ENCODE measurements around the gene TK2.

TK2 gene

GRCh38 chr16:66551348-66551759 is 1.4 kb upstream of the TK2 start:
- DNase-seq (ENCODE audit: low spot score) = no peak
- no peak overlapping the region for H3K18ac ChIP-seq (ENCODE audit: low read length)
- peaks cover 8 to 11% of the 10 kb centered on the region in 2 donors for H3K4me1 ChIP-seq (ENCODE audit: control insufficient read depth in 2 of 2, insufficient read depth in 1 of 2, low read depth in 1 of 2, low read length in 2 of 2)
- H4K8ac ChIP-seq (ENCODE audit: low read depth, low read length) = no peak overlapping the region
- H2BK15ac ChIP-seq (ENCODE audit: low read length) = no peak overlapping the region
- no peak overlapping the region for H3K27ac ChIP-seq (replicated peaks; ENCODE audit: low read length)
- H2BK120ac ChIP-seq (ENCODE audit: low read depth, low read length) = no peak overlapping the region
- no peak overlapping the region for H3K4ac ChIP-seq (ENCODE audit: low read length)
- no peak overlapping the region for H3K4me3 ChIP-seq (ENCODE audit: low read length in 2 of 2)
- H2AFZ ChIP-seq (ENCODE audit: low read length) = no peak overlapping the region
- H2AK5ac ChIP-seq (ENCODE audit: low read depth, low read length) = no peak overlapping the region
- no CpG with 5 or more reads among the region's 6 CpGs for WGBS, 2 donors (ENCODE audit: extremely low coverage in 2 of 2, insufficient read length in 2 of 2, insufficient replicate concordance in 1 of 2)
- H3K23ac ChIP-seq (ENCODE audit: low read depth, low read length, poor library complexity) = no peak overlapping the region
- no peak overlapping the region for H3K9ac ChIP-seq (ENCODE audit: low read depth, low read length, poor library complexity)
- H4K91ac ChIP-seq (ENCODE audit: low read depth, low read length, poor library complexity) = no peak overlapping the region
- H3K79me1 ChIP-seq (ENCODE audit: low read depth, low read length) = no peaks in the 10 kb centered on the region
- no peaks in the 10 kb centered on the region for H3K27me3 ChIP-seq (ENCODE audit: control insufficient read depth in 3 of 3, insufficient read depth in 3 of 3, low read depth in 1 of 3, low read length in 3 of 3)
- peaks cover 0 to 8% of the 10 kb centered on the region in 2 donors for H3K36me3 ChIP-seq (replicated peaks in 1 of 2; ENCODE audit: control insufficient read depth in 2 of 2, insufficient read depth in 2 of 2, low read length in 2 of 2)
- no peak overlapping the region for H3K4me2 ChIP-seq (ENCODE audit: insufficient read depth, low read length, poor library complexity, severe bottlenecking)
- H3K9me3 ChIP-seq (replicated peaks in 1 of 2; ENCODE audit: control insufficient read depth in 2 of 2, insufficient read depth in 1 of 2, low read depth in 1 of 2, low read length in 2 of 2) = peaks cover 3 to 12% of the 10 kb centered on the region in 2 donors
- no peak overlapping the region for H2BK12ac ChIP-seq (ENCODE audit: low read length)
- no peak overlapping the region for H3K14ac ChIP-seq (ENCODE audit: low read length)
- H2BK5ac ChIP-seq (ENCODE audit: low read length) = no peak overlapping the region

GRCh38 chr16:66548868-66549267 is 1.1 kb downstream of the TK2 start:
- Histone ChIP-seq H2BK15ac (ENCODE audit: low read length) (no peak overlapping the region), H3K18ac (ENCODE audit: low read length) (peak overlapping the region; percentile 90), H3K27me3 (ENCODE audit: control insufficient read depth in 3 of 3, insufficient read depth in 3 of 3, low read depth in 1 of 3, low read length in 3 of 3) (no peaks in the 10 kb centered on the region), H3K9me3 (replicated peaks in 1 of 2; ENCODE audit: control insufficient read depth in 2 of 2, insufficient read depth in 1 of 2, low read depth in 1 of 2, low read length in 2 of 2) (peaks cover 3 to 8% of the 10 kb centered on the region in 2 donors), H3K14ac (ENCODE audit: low read length) (no peak overlapping the region), H2BK5ac (ENCODE audit: low read length) (no peak overlapping the region), H2BK120ac (ENCODE audit: low read depth, low read length) (no peak overlapping the region), H3K4me3 (ENCODE audit: low read length in 2 of 2) (peak overlapping the region in 1 of 2 donors; percentile 58), H3K4ac (ENCODE audit: low read length) (no peak overlapping the region), H3K4me2 (ENCODE audit: insufficient read depth, low read length, poor library complexity, severe bottlenecking) (no peak overlapping the region), H4K91ac (ENCODE audit: low read depth, low read length, poor library complexity) (no peak overlapping the region), H3K23ac (ENCODE audit: low read depth, low read length, poor library complexity) (no peak overlapping the region), H4K8ac (ENCODE audit: low read depth, low read length) (no peak overlapping the region), H3K4me1 (ENCODE audit: control insufficient read depth in 2 of 2, insufficient read depth in 1 of 2, low read depth in 1 of 2, low read length in 2 of 2) (peaks cover 8 to 11% of the 10 kb centered on the region in 2 donors), H3K36me3 (replicated peaks in 1 of 2; ENCODE audit: control insufficient read depth in 2 of 2, insufficient read depth in 2 of 2, low read length in 2 of 2) (peaks cover 0 to 7% of the 10 kb centered on the region in 2 donors), H2BK12ac (ENCODE audit: low read length) (no peak overlapping the region), H3K9ac (ENCODE audit: low read depth, low read length, poor library complexity) (no peak overlapping the region), H2AK5ac (ENCODE audit: low read depth, low read length) (no peak overlapping the region), H3K27ac (replicated peaks; ENCODE audit: low read length) (no peak overlapping the region), H3K79me1 (ENCODE audit: low read depth, low read length) (no peaks in the 10 kb centered on the region), H2AFZ (ENCODE audit: low read length) (peak overlapping the region; percentile 94)
- no peak for DNase-seq (ENCODE audit: low spot score)
- WGBS, 2 donors (ENCODE audit: extremely low coverage in 2 of 2, insufficient read length in 2 of 2, insufficient replicate concordance in 1 of 2) = no CpG with 5 or more reads among the region's 9 CpGs

GRCh38 chr16:66548068-66548467 is 1.9 kb downstream of the TK2 start:
- WGBS, 2 donors (ENCODE audit: extremely low coverage in 2 of 2, insufficient read length in 2 of 2, insufficient replicate concordance in 1 of 2) = no CpG with 5 or more reads among the region's 4 CpGs
- Histone ChIP-seq H2BK12ac (ENCODE audit: low read length) (peak overlapping the region; percentile 63), H2AK5ac (ENCODE audit: low read depth, low read length) (peak overlapping the region; percentile 57)

GRCh38 chr16:66547101-66547989 is 2.6 kb downstream of the TK2 start:
- no peak overlapping the region for H3K23ac ChIP-seq (ENCODE audit: low read depth, low read length, poor library complexity)
- no peak overlapping the region for H2AFZ ChIP-seq (ENCODE audit: low read length)
- no CpG with 5 or more reads among the region's 5 CpGs for WGBS, 2 donors (ENCODE audit: extremely low coverage in 2 of 2, insufficient read length in 2 of 2, insufficient replicate concordance in 1 of 2)
- no peaks in the 10 kb centered on the region for H3K79me1 ChIP-seq (ENCODE audit: low read depth, low read length)
- no peak overlapping the region for H3K18ac ChIP-seq (ENCODE audit: low read length)
- H3K4me2 ChIP-seq (ENCODE audit: insufficient read depth, low read length, poor library complexity, severe bottlenecking) = no peak overlapping the region
- DNase-seq (ENCODE audit: low spot score) = no peak
- peaks cover 0 to 13% of the 10 kb centered on the region in 2 donors for H3K36me3 ChIP-seq (replicated peaks in 1 of 2; ENCODE audit: control insufficient read depth in 2 of 2, insufficient read depth in 2 of 2, low read length in 2 of 2)
- H3K27me3 ChIP-seq (ENCODE audit: control insufficient read depth in 3 of 3, insufficient read depth in 3 of 3, low read depth in 1 of 3, low read length in 3 of 3) = no peaks in the 10 kb centered on the region
- no peak overlapping the region for H3K9ac ChIP-seq (ENCODE audit: low read depth, low read length, poor library complexity)
- H3K9me3 ChIP-seq (replicated peaks in 1 of 2; ENCODE audit: control insufficient read depth in 2 of 2, insufficient read depth in 1 of 2, low read depth in 1 of 2, low read length in 2 of 2) = no peaks in the 10 kb centered on the region
- H2BK15ac ChIP-seq (ENCODE audit: low read length) = no peak overlapping the region
- no peak overlapping the region for H4K8ac ChIP-seq (ENCODE audit: low read depth, low read length)
- no peak overlapping the region for H2BK120ac ChIP-seq (ENCODE audit: low read depth, low read length)
- H3K4ac ChIP-seq (ENCODE audit: low read length) = no peak overlapping the region
- H3K14ac ChIP-seq (ENCODE audit: low read length) = no peak overlapping the region
- peaks cover 4 to 9% of the 10 kb centered on the region in 2 donors for H3K4me1 ChIP-seq (ENCODE audit: control insufficient read depth in 2 of 2, insufficient read depth in 1 of 2, low read depth in 1 of 2, low read length in 2 of 2)
- no peak overlapping the region for H2BK12ac ChIP-seq (ENCODE audit: low read length)
- H3K27ac ChIP-seq (replicated peaks; ENCODE audit: low read length) = no peak overlapping the region
- H2AK5ac ChIP-seq (ENCODE audit: low read depth, low read length) = no peak overlapping the region
- H2BK5ac ChIP-seq (ENCODE audit: low read length) = no peak overlapping the region
- no peak overlapping the region for H4K91ac ChIP-seq (ENCODE audit: low read depth, low read length, poor library complexity)
- H3K4me3 ChIP-seq (ENCODE audit: low read length in 2 of 2) = no peak overlapping the region

More at GRCh38 chr16:66548068-66548467, 1.9 kb downstream of the TK2 start:
- Histone ChIP-seq H4K8ac (ENCODE audit: low read depth, low read length) (no peak overlapping the region), H3K4me1 (ENCODE audit: control insufficient read depth in 2 of 2, insufficient read depth in 1 of 2, low read depth in 1 of 2, low read length in 2 of 2) (peaks cover 8 to 11% of the 10 kb centered on the region in 2 donors), H3K27me3 (ENCODE audit: control insufficient read depth in 3 of 3, insufficient read depth in 3 of 3, low read depth in 1 of 3, low read length in 3 of 3) (no peaks in the 10 kb centered on the region), H2AFZ (ENCODE audit: low read length) (no peak overlapping the region), H3K23ac (ENCODE audit: low read depth, low read length, poor library complexity) (no peak overlapping the region), H3K14ac (ENCODE audit: low read length) (no peak overlapping the region), H2BK15ac (ENCODE audit: low read length) (no peak overlapping the region), H3K4me2 (ENCODE audit: insufficient read depth, low read length, poor library complexity, severe bottlenecking) (no peak overlapping the region), H3K9me3 (replicated peaks in 1 of 2; ENCODE audit: control insufficient read depth in 2 of 2, insufficient read depth in 1 of 2, low read depth in 1 of 2, low read length in 2 of 2) (peaks cover 1 to 3% of the 10 kb centered on the region in 2 donors), H3K36me3 (replicated peaks in 1 of 2; ENCODE audit: control insufficient read depth in 2 of 2, insufficient read depth in 2 of 2, low read length in 2 of 2) (peaks cover 0 to 13% of the 10 kb centered on the region in 2 donors), H3K4me3 (ENCODE audit: low read length in 2 of 2) (no peak overlapping the region), H4K91ac (ENCODE audit: low read depth, low read length, poor library complexity) (no peak overlapping the region), H2BK5ac (ENCODE audit: low read length) (no peak overlapping the region), H3K27ac (replicated peaks; ENCODE audit: low read length) (no peak overlapping the region), H3K4ac (ENCODE audit: low read length) (no peak overlapping the region), H3K79me1 (ENCODE audit: low read depth, low read length) (no peaks in the 10 kb centered on the region), H3K18ac (ENCODE audit: low read length) (no peak overlapping the region), H3K9ac (ENCODE audit: low read depth, low read length, poor library complexity) (no peak overlapping the region), H2BK120ac (ENCODE audit: low read depth, low read length) (no peak overlapping the region)
- no peak for DNase-seq (ENCODE audit: low spot score)
